ENCODE results near the gene ADAMTS2. TPM values are rescaled to one million over a fixed set of nuclear protein-coding genes. Genes with fewer than 3 reads are reported as not detected.
"Not testable (repeated sequence)": the region's sequence is repeated elsewhere in the genome, so short reads cannot be mapped to it uniquely, and the experiment has no call there.

The ADAMTS2 gene
- total RNA-seq, 8 experiments from 2014 or later, result 0.14 to 1.4 (median 0.49) TPM

- 53 to 89% (median 77%) methylated on average over 2 to 14 of the region's 24 CpGs; no CpG with 5 or more reads in 3 of the 10 experiments for WGBS, 10 experiments
- H3K4me1 ChIP-seq (replicated peaks in 1 of 2), result peaks cover 0 to 9% of the 10 kb centered on the region in 2 donors
- H3K4me3 ChIP-seq, result no peak overlapping the region
- ATAC-seq (replicated peaks in 6 of 8), result no peak
- H3K27ac ChIP-seq, result no peak overlapping the region
- in situ Hi-C loops (cut with MboI; ENCODE audit: low pct_unique_long_range_greater_than_20kb in 2 of 9, low sequenced_read_pairs in 9 of 9, unreplicated experiment in 9 of 9), result no loop called here
These were observed 11.2 kb downstream of the ADAMTS2 start for GRCh38 chr5:179333796-179334761.

GRCh38 chr5:179332741-179333290 lies 12.4 kb downstream of the ADAMTS2 start:
- WGBS, 10 experiments, result 90 to 100% (median 100%) methylated on average over 1 to 2 of the region's 13 CpGs; no CpG with 5 or more reads in 6 of the 10 experiments
- in situ Hi-C loops (cut with MboI; ENCODE audit: low pct_unique_long_range_greater_than_20kb in 2 of 9, low sequenced_read_pairs in 9 of 9, unreplicated experiment in 9 of 9), result no loop called here
- no peak for ATAC-seq (replicated peaks in 6 of 8)

GRCh38 chr5:179331591-179332375 lies 13.5 kb downstream of the ADAMTS2 start:
- 67 to 92% (median 79%) methylated on average over 1 to 3 of the region's 8 CpGs; no CpG with 5 or more reads in 6 of the 10 experiments for WGBS, 10 experiments
- Histone ChIP-seq H3K27ac (no peak overlapping the region), H3K4me1 (replicated peaks in 1 of 2) (peaks cover 0 to 8% of the 10 kb centered on the region in 2 donors), H3K4me3 (no peak overlapping the region)
- ATAC-seq (replicated peaks in 6 of 8), result peak in 1 of 8 experiments; percentile 80
- in situ Hi-C loops (cut with MboI; ENCODE audit: low pct_unique_long_range_greater_than_20kb in 2 of 9, low sequenced_read_pairs in 9 of 9, unreplicated experiment in 9 of 9), result no loop called here

More at GRCh38 chr5:179332741-179333290, 12.4 kb downstream of the ADAMTS2 start:
- no peak overlapping the region for H3K4me3 ChIP-seq
- H3K27ac ChIP-seq, result no peak overlapping the region
- peaks cover 0 to 9% of the 10 kb centered on the region in 2 donors for H3K4me1 ChIP-seq (replicated peaks in 1 of 2)

GRCh38 chr5:179330186-179330900 lies 14.9 kb downstream of the ADAMTS2 start:
- WGBS, 10 experiments, result 43 to 100% (median 80%) methylated on average over 1 to 7 of the region's 13 CpGs; no CpG with 5 or more reads in 3 of the 10 experiments
- Histone ChIP-seq H3K4me3 (no peak overlapping the region), H3K4me1 (replicated peaks in 1 of 2) (peaks cover 0 to 9% of the 10 kb centered on the region in 2 donors), H3K27ac (no peak overlapping the region)
- ATAC-seq (replicated peaks in 6 of 8), result no peak
- in situ Hi-C loops (cut with MboI; ENCODE audit: low pct_unique_long_range_greater_than_20kb in 2 of 9, low sequenced_read_pairs in 9 of 9, unreplicated experiment in 9 of 9), result no loop called here

GRCh38 chr5:179328291-179328690 lies 17.0 kb downstream of the ADAMTS2 start:
- H3K4me3 ChIP-seq, result no peak overlapping the region
- H3K27ac ChIP-seq, result no peak overlapping the region
- in situ Hi-C loops (cut with MboI; ENCODE audit: low pct_unique_long_range_greater_than_20kb in 2 of 9, low sequenced_read_pairs in 9 of 9, unreplicated experiment in 9 of 9), result no loop called here
- peaks cover 0 to 9% of the 10 kb centered on the region in 2 donors for H3K4me1 ChIP-seq (replicated peaks in 1 of 2)
- WGBS, 10 experiments, result 0 to 68% (median 67%) methylated on average over 1 to 3 of the region's 6 CpGs; no CpG with 5 or more reads in 5 of the 10 experiments
- ATAC-seq (replicated peaks in 6 of 8), result no peak

GRCh38 chr5:179327021-179327735 lies 18.1 kb downstream of the ADAMTS2 start:
- Histone ChIP-seq H3K4me1 (replicated peaks in 1 of 2) (peaks cover 0 to 9% of the 10 kb centered on the region in 2 donors), H3K27ac (no peak overlapping the region), H3K4me3 (no peak overlapping the region)
- ATAC-seq (replicated peaks in 6 of 8), result no peak
- 49 to 100% (median 88%) methylated on average over 1 to 8 of the region's 15 CpGs; no CpG with 5 or more reads in 1 of the 10 experiments for WGBS, 10 experiments
- in situ Hi-C loops (cut with MboI; ENCODE audit: low pct_unique_long_range_greater_than_20kb in 2 of 9, low sequenced_read_pairs in 9 of 9, unreplicated experiment in 9 of 9), result no loop called here

- whole genome bisulfite sequencing, 10 experiments, result 0 to 75% (median 36%) methylated on average over 1 to 14 of the region's 30 CpGs; no CpG with 5 or more reads in 2 of the 10 experiments
- peak in 7 of 8 experiments; percentile 27 to 83 (median 61) for ATAC-seq (replicated peaks in 6 of 8)
- in situ Hi-C loops (cut with MboI; ENCODE audit: low pct_unique_long_range_greater_than_20kb in 2 of 9, low sequenced_read_pairs in 9 of 9, unreplicated experiment in 9 of 9), result no loop called here
- H3K27ac ChIP-seq, result no peak overlapping the region
- H3K4me3 ChIP-seq, result no peak overlapping the region
- H3K4me1 ChIP-seq (replicated peaks in 1 of 2), result peaks cover 0 to 9% of the 10 kb centered on the region in 2 donors
These were observed 18.9 kb downstream of the ADAMTS2 start for GRCh38 chr5:179326122-179326927.

GRCh38 chr5:179325296-179326031 lies 19.8 kb downstream of the ADAMTS2 start:
- H3K4me1 ChIP-seq (replicated peaks in 1 of 2), result peaks cover 0 to 9% of the 10 kb centered on the region in 2 donors
- no peak overlapping the region for H3K4me3 ChIP-seq
- H3K27ac ChIP-seq, result no peak overlapping the region
- WGBS, 10 experiments, result 83 to 100% (median 99%) methylated on average over 3 to 5 of the region's 28 CpGs; no CpG with 5 or more reads in 6 of the 10 experiments
- in situ Hi-C loops (cut with MboI; ENCODE audit: low pct_unique_long_range_greater_than_20kb in 2 of 9, low sequenced_read_pairs in 9 of 9, unreplicated experiment in 9 of 9), result no loop called here
- peak in 1 of 8 experiments; percentile 20 for ATAC-seq (replicated peaks in 6 of 8)

GRCh38 chr5:179324760-179325295 lies 20.4 kb downstream of the ADAMTS2 start:
- no peak overlapping the region for H3K4me3 ChIP-seq
- no peak for ATAC-seq (replicated peaks in 6 of 8)
- 67 to 94% (median 84%) methylated on average over 3 to 5 of the region's 6 CpGs; no CpG with 5 or more reads in 4 of the 10 experiments for WGBS, 10 experiments
- peaks cover 5 to 16% of the 10 kb centered on the region in 2 donors for H3K4me1 ChIP-seq (replicated peaks in 1 of 2)
- in situ Hi-C loops (cut with MboI; ENCODE audit: low pct_unique_long_range_greater_than_20kb in 2 of 9, low sequenced_read_pairs in 9 of 9, unreplicated experiment in 9 of 9), result no loop called here
- no peak overlapping the region for H3K27ac ChIP-seq

GRCh38 chr5:179324316-179324715 lies 20.9 kb downstream of the ADAMTS2 start:
- WGBS, 10 experiments, result 39 to 100% (median 89%) methylated on average over 1 to 6 of the region's 7 CpGs; no CpG with 5 or more reads in 2 of the 10 experiments
- H3K4me3 ChIP-seq; in situ Hi-C loops (cut with MboI; ENCODE audit: low pct_unique_long_range_greater_than_20kb in 2 of 9, low sequenced_read_pairs in 9 of 9, unreplicated experiment in 9 of 9); ATAC-seq (replicated peaks in 6 of 8); H3K27ac ChIP-seq: not testable (repeated sequence)
- H3K4me1 ChIP-seq (replicated peaks in 1 of 2), result peaks cover 10 to 21% of the 10 kb centered on the region in 2 donors

All from motor neuron (in vitro differentiated cells).